CD4-positive, alpha-beta T cell treated with Interleukin-12 subunit alpha and Interleukin-12 subunit beta, for 1 hour (primary cell): ENCODE results near the gene LIMS3.
"Not testable (repeated sequence)": the region's sequence is repeated elsewhere in the genome, so short reads cannot be mapped to it uniquely, and the experiment has no call there.

ENCODE experiments used
- DNase-seq: peaks from one replicate; pipeline ENCODE4 v3.0.0-alpha.2; 2020

LIMS3 gene, protein sequence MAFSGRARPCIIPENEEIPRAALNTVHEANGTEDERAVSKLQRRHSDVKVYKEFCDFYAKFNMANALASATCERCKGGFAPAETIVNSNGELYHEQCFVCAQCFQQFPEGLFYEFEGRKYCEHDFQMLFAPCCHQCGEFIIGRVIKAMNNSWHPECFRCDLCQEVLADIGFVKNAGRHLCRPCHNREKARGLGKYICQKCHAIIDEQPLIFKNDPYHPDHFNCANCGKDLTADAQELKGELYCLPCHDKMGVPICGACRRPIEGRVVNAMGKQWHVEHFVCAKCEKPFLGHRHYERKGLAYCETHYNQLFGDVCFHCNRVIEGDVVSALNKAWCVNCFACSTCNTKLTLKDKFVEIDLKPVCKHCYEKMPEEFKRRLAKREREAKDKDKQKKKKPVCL

GRCh38 chr2:109898462-109899336 is at the start of gene LIMS3:
LIMS3 (plus strand) TSS chr2:109898688; CDS start chr2:109898729, 41 bp downstream.
- not testable (repeated sequence) for DNase-seq

DNA sequence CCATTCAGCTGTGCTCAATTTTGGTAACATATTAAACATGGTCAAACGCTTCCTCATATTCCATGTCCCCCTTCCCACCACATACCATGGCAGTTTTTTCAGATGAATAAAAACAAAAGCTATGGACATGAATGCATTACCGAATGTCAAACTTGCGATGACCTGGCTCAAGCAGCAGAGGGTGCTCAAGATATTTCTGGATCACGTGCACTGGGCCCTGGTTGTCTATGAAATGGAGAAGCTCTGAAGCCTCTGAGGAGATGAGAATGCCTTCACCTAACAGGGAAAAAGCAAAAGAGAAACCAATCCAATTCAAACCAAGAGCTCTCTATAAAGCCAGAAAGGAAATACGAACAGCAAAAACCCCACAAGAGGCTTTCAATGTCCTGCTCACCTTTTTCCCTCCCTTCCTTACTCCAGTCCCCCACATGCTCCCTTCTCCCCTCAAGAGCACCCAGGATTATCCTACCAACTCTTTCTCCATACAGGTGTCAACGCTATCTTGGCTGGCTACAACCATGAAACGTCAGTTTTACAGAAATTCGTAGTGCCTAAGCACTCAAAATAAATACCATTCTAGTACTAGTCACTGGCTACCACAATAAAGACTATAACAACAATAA is 27.2 kb upstream of the LIMS3 start:
- not testable (repeated sequence) for DNase-seq

DNA sequence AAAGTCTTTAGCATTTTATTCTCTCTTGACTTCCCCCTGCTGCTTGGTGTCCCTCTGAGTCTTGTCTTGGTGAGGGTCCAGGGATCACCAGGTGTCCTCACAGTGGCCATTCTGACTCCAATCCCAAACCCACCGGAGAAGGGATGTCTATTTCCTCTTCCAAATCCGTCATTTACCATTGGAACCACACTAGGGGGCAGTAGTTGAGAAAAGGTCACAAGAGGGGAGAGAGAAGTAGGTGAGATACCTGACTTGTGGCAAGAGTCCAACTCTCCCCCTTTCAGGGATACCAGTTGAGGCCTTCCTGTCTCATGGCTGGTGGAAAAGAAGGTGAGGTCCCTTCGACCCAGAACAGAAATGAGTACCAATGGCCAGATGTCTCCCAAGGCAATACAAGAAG is 21.9 kb upstream of the LIMS3 start:
- not testable (repeated sequence) for DNase-seq

- DNase-seq, result not testable (repeated sequence)
Observed at GRCh38 chr2:109882112-109882511, 16.4 kb upstream of the LIMS3 start.

DNA sequence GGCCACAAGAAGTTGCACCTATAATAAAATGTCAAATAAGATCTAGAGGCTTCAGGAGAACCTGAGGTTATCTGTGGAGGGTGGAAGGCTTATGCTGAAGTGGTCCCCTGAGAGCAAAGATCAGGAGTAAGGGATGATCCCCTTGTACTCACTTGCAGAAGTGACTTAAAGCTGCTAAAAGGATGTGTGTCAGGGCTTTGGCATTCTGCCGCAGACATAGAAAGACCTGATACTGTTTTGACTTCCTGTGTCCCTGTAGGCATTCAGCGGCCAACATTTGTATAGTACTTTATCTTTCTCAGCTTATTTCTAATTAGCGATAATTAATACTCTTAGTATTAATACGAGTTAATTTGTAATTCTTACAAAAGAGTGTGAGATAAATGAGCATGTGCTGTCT is 10.1 kb upstream of the LIMS3 start:
- DNase-seq, result not testable (repeated sequence)

DNA sequence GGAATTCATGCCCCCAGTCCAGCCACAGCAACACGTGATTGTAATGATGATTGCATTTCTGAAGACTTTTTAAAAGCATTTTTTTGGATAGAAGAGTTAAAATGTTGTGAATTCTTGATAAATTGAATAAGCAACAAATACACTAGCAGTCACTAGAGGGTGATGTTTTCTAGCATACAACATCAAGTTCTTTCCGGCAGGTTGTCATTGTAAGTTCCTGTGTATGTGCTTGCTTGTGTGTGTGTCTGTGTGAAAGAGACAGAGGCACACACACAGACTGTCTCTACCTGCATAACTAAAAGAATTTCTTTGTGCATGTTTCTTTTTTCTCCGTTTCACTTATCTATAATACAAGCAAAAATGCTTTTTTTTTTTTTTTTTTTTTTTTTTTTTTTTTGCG is 8.6 kb upstream of the LIMS3 start:
- DNase-seq, result not testable (repeated sequence)

DNA sequence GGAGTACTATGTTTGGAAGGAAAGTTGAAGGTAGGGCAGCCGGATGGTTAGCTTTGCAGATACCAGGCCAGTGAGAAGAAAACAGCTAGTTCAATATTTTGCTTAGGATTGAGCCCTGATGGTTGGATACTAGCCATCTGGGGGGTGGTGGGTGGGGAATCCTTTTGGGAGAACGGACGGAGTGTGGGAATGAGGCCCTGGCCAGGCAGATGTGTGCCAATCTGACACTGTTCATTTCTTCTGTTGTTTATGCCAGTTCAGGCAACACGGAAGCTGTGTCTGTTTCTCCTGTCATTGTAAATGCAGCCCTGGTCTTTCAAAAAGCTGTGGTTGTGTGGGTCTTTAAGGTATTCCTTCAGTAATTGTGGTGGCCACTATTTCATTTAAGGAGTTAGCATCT is 7.5 kb upstream of the LIMS3 start:
- not testable (repeated sequence) for DNase-seq

GRCh38 chr2:109893736-109894135 is 4.8 kb upstream of the LIMS3 start:
- DNase-seq, result not testable (repeated sequence)

DNA sequence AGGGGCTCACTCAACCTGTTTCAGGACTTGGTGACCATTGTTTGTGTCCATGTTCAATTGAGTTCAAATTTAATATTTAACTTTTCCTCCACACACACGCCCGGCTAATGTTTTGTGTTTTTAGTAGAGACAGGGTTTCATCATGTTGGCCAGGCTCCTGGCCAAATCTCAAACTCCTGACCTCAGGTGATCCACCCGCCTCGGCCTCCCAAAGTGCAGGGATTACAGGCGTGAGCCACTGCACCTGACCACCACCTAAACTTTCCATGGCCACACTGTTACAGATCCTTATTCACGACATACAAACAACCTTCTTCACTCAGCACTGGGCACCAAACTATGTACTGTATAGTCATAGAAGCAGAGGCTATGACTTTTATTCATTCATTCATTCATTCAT is 4.3 kb upstream of the LIMS3 start:
- DNase-seq, result not testable (repeated sequence)

DNA sequence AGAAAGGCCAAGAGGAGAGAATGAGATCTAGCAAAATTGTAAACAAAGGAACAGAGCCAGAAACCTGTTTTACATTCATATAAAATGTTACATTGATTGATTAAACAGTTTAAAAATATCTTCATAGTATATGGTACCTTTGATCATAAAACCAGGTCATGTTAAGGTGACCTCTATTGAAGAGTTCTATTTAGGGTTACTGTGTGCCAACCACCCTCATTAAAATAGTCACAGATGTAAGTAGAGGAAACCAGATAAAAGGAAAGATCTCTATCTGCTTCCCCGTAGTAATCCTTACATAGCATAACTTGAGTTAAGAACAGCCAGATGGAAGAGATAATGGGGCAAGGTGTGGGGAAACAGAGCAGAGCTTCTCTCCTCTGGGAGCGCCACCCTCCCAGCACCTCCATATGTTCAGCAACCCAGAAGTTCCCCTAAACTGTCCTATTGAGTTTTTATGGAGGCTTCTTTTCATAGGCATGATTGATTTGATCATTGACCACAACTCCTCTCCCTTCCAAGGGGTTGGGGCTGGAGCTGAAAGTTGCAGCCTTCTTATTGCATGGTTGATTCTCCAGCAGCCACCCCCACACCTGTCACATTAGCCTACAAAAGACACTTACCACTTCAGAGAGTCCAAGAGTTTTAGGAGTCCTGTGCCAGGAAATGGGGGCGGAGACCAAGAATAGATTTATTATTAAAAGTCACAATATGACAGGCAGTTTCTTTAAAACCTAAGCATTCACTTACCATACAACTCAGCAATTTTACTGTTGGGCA is 3.2 kb upstream of the LIMS3 start:
- not testable (repeated sequence) for DNase-seq

- not testable (repeated sequence) for DNase-seq
Observed at GRCh38 chr2:109896212-109896611, 2.3 kb upstream of the LIMS3 start.

DNA sequence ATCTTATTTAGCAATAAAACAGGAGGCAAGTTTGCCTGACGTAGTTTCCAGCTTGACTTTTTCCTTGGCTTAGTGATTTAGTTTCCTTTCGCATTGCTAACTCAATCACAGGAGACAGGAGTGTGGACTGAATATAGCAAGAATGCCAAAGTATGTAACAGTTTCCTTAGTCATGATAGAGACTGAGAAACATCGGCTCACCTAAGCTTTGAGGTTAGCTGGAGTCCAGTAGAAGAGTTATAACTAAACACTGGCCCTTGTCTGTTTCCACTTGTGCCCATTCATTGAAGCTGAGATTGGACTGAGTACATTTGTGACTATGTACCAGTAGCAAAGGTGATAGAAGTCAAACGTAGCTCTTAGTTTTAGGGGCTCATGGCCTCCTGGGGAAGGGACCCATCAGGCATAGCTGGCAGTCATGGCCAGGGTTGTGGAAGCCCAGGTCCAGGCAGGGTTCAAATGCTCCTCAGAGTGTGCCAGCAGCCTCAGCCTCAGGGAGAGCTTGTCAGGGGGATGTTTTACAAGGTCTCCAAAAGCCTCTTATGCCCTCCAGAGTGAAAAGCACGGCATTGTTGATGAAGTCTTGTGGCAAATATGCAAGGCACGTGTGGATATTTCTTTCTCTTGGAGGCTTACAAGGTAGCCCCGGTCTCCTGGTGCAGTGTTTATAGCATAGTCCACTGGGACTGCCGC is 573 bp upstream of the LIMS3 start:
- DNase-seq, result not testable (repeated sequence)

DNA sequence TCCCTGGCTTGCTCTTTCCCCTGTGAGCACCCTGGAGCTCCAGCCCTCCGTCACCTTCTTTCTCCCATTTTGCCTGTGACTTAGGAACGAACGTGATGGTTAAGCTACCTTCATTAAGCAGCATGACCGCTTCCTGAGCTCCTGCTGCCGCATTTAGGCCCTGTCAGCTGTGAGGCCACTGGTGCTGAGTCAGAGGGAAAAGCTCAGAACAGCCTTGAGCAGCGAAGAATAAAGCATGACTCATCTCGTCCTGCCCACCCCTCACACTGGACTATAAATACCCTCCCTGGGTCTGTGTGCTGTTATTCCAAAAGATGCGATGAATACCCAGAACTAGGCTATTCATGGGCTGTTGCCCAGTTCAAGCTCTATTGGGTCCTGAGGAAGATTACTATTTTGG is 7.3 kb downstream of the LIMS3 start:
- not testable (repeated sequence) for DNase-seq

- DNase-seq, result not testable (repeated sequence)
Observed at GRCh38 chr2:109908626-109909025, 10.1 kb downstream of the LIMS3 start.

DNA sequence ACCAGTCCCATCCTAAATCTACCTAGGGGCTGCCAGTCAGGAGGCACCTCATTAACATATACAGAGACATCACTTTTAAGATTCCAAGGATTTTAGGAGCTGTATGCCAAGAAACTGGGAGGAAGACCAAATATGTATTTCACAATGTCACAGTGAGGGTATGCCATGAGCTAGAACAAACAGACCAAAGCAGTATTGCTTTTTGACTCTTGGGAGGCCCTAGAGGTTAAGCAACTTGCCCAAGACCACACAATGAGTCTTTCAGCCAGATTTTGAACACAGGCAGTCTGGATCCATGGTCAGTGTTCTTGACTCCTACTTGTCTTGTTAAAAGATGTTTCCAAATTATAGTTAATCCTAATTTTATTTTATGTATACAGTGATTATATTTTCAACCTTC is 12.3 kb downstream of the LIMS3 start:
- not testable (repeated sequence) for DNase-seq

- DNase-seq, result not testable (repeated sequence)
Observed at GRCh38 chr2:109913911-109914310, 15.4 kb downstream of the LIMS3 start.

GRCh38 chr2:109914552-109914951 is 16.1 kb downstream of the LIMS3 start:
- not testable (repeated sequence) for DNase-seq

DNA sequence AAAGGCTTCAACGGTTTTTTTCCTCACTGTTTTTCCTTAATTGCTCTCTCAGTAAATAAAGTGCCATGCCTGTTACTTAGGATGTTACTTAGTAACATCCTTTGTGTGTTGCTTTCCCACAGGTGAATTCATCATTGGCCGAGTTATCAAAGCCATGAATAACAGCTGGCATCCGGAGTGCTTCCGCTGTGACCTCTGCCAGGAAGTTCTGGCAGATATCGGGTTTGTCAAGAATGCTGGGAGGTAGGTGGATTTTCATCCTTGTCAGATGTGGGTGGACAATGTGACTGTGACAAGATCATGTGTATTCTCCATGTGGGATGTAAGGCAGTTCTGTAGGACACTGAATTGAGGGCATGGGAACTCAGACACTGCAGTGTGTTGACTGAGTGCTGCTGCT is 17.3 kb downstream of the LIMS3 start:
- not testable (repeated sequence) for DNase-seq

- not testable (repeated sequence) for DNase-seq
Observed at GRCh38 chr2:109920162-109920561, 21.7 kb downstream of the LIMS3 start.

DNA sequence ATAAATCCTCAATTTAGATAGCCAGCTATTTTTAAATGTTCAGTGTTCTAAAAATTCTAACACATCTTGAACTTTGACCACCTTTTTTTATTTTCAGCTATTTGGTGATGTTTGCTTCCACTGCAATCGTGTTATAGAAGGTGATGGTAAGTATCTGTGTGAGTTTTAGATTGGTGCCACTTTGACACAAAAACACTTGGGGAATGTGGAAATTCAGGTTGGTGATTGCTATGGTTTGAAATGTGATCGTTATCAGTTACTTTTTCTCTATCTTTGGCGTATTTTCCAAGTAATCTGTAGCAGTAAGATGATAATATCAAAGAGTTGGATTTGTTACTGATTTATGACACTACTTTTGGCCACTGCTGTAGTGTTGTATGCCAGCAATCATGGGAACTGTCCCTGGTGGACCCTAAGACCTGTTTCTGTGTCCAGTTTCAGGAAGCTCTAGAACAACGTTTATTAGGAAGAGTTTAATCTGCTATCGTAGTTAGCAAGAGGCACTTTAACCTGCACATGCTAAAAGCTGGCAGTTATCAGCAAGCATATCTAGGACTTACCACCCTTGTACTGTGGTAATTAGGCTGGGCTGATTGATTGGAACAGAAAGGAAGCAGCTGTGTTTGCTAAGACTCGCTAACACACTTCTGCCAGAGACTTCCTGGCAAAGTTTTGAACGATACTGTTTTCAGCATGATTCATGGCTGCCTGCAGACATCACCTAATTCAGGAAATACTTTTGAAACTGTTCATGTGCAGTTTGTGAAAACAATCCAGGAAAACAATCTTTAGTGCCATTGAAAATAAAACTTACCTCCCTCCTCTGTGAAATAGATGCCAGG is 23.3 kb downstream of the LIMS3 start:
- not testable (repeated sequence) for DNase-seq

GRCh38 chr2:109924481-109924880 is 26.0 kb downstream of the LIMS3 start:
- not testable (repeated sequence) for DNase-seq
